GM20000 (cell line): ENCODE data around the gene JARID2.

Source experiments
- DNase-seq: peaks from one replicate; pipeline ENCODE4 v3.0.0; 2012; ENCODE audit warnings: low spot score
- TF ChIP-seq, protein P1 (sequence below): IDR thresholded peaks from 2 replicates; pipeline ENCODE4 v1.5.1; 2012; ENCODE audit warnings: mild to moderate bottlenecking, control low read depth; ENCODE audit errors: extremely low read depth, missing control alignments

The JARID2 gene

DNA sequence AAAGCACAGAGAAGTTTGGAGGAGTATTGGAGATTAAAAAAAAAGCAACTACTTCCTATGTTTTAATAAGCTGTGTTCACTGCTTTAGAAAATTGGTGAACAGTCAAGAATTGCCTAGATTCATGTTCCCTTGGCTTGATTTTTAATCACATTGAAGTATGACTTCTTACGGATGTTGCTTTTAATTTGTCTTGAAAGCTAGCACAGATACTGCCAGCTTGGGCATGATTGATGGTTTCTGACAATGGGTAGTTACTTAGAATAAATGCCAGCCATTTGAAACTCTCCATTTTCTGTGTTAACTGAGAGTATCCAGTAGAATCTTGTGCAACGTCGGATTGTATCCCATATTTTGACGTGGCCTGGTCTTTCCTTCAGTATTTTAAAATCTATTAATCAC, 239.0 kb downstream of the JARID2 start:
- DNase-seq = no peak
- TF ChIP-seq, protein P1, sequence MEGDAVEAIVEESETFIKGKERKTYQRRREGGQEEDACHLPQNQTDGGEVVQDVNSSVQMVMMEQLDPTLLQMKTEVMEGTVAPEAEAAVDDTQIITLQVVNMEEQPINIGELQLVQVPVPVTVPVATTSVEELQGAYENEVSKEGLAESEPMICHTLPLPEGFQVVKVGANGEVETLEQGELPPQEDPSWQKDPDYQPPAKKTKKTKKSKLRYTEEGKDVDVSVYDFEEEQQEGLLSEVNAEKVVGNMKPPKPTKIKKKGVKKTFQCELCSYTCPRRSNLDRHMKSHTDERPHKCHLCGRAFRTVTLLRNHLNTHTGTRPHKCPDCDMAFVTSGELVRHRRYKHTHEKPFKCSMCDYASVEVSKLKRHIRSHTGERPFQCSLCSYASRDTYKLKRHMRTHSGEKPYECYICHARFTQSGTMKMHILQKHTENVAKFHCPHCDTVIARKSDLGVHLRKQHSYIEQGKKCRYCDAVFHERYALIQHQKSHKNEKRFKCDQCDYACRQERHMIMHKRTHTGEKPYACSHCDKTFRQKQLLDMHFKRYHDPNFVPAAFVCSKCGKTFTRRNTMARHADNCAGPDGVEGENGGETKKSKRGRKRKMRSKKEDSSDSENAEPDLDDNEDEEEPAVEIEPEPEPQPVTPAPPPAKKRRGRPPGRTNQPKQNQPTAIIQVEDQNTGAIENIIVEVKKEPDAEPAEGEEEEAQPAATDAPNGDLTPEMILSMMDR = no peak

DNA sequence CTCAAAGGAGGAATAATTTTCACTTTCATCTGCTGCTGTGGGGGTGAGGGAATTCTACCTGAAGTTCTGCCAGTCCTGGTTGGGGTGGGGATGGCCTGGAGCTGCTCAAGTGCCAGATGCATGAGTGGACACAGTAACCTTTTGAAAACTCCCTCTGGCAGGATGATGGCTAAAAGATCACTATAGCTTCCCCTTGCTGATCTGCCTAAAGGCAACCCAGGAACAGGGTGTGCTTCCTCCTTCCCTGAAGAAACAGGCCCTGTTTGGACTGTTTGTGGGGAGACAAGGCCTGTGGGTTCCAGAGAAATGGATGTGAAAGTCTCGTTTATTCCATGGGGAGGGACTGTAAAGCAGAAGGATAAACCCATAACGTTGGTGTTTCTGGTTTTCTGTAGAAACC, 240.1 kb downstream of the JARID2 start:
- TF ChIP-seq, protein P1 = no peak
- no peak for DNase-seq

GRCh38 chr6:15487262-15487661, 241.4 kb downstream of the JARID2 start:
- TF ChIP-seq, protein P1 = no peak
- no peak for DNase-seq

GRCh38 chr6:15489261-15489962, 243.5 kb downstream of the JARID2 start:
- no peak for DNase-seq
- TF ChIP-seq, protein P1 = no peak

GRCh38 chr6:15490242-15491100, 244.6 kb downstream of the JARID2 start:
- DNase-seq = no peak
- TF ChIP-seq, protein P1 = no peak

DNA sequence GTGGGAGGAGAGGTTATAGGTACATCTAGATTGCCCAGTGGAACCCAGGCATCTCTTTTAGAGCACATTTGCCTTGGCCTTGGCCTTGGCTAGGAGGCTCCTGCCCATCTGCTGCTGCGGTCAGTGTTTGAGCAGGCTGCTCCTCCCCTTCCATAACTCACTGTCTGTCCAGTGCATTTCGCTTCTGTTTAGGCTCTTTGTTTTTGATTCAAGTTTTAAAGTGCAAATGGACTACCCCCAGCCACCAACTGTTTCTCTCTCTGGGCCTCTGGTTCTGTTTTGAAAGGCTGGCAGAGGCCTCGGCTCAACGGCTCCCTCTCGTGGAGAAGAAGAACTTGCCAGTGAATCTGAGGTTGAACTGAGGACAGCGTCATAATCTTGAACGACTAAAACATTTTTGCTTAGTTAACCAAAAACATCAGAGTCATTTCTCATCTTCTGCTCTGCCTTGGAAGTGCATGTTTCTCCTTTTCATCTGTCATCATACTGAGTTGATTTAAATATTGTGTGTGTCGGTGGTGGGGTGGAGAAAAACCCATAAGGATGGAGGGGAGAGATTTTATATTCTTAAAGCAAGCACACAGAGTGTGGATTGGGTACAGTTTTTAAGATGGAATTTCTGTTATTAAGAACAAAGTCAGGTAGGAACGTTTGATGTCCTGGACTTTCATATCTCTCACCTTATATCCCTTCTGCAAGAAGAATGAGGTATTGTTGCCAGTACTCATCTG, 245.6 kb downstream of the JARID2 start:
- peak; percentile 83 for DNase-seq
- TF ChIP-seq, protein P1 = peak; percentile 91

- TF ChIP-seq, protein P1 = no peak
- DNase-seq = no peak
These were observed 246.1 kb downstream of the JARID2 start for GRCh38 chr6:15491986-15492269.
